ENCODE measurements around the gene CDC20B. TPM values are rescaled to one million over a fixed set of nuclear protein-coding genes. Genes with fewer than 3 reads are reported as not detected.

The CDC20B gene
- total and polyA plus RNA-seq, 2 experiments from 2014 or later, result not detected

DNA sequence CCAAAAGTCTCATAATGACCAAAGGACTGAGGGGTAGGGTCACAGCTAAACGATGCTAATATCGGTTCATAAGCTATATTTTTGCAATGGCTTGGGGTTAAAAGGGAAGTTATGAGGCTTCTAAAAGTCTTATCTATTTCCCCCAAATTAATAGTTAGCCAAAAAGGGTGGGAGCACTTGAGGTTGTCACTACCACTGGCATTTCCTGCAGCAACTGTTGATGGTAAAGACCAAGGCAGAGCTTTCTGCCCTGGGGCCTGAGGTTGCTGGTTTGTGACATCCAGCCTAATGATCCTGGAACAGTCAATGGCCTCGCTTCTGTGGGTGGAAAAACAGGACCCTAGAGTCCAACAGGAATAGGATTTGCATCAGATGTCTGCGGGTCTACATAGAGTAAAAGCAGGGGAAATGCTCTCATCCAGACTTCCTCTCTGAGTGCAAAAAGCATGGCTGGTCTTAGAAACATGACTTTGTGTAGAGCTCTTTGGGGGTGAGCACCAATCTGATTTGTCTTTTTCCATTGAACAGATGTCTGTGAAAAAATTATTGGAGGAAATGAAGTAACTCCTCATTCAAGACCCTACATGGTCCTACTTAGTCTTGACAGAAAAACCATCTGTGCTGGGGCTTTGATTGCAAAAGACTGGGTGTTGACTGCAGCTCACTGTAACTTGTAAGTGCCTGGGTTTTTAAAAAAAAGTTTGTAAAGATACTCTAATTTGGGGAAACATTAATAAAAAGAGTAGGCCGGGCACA lies 67.9 kb downstream of the CDC20B start (continued):
- TF ChIP-seq, protein P1, sequence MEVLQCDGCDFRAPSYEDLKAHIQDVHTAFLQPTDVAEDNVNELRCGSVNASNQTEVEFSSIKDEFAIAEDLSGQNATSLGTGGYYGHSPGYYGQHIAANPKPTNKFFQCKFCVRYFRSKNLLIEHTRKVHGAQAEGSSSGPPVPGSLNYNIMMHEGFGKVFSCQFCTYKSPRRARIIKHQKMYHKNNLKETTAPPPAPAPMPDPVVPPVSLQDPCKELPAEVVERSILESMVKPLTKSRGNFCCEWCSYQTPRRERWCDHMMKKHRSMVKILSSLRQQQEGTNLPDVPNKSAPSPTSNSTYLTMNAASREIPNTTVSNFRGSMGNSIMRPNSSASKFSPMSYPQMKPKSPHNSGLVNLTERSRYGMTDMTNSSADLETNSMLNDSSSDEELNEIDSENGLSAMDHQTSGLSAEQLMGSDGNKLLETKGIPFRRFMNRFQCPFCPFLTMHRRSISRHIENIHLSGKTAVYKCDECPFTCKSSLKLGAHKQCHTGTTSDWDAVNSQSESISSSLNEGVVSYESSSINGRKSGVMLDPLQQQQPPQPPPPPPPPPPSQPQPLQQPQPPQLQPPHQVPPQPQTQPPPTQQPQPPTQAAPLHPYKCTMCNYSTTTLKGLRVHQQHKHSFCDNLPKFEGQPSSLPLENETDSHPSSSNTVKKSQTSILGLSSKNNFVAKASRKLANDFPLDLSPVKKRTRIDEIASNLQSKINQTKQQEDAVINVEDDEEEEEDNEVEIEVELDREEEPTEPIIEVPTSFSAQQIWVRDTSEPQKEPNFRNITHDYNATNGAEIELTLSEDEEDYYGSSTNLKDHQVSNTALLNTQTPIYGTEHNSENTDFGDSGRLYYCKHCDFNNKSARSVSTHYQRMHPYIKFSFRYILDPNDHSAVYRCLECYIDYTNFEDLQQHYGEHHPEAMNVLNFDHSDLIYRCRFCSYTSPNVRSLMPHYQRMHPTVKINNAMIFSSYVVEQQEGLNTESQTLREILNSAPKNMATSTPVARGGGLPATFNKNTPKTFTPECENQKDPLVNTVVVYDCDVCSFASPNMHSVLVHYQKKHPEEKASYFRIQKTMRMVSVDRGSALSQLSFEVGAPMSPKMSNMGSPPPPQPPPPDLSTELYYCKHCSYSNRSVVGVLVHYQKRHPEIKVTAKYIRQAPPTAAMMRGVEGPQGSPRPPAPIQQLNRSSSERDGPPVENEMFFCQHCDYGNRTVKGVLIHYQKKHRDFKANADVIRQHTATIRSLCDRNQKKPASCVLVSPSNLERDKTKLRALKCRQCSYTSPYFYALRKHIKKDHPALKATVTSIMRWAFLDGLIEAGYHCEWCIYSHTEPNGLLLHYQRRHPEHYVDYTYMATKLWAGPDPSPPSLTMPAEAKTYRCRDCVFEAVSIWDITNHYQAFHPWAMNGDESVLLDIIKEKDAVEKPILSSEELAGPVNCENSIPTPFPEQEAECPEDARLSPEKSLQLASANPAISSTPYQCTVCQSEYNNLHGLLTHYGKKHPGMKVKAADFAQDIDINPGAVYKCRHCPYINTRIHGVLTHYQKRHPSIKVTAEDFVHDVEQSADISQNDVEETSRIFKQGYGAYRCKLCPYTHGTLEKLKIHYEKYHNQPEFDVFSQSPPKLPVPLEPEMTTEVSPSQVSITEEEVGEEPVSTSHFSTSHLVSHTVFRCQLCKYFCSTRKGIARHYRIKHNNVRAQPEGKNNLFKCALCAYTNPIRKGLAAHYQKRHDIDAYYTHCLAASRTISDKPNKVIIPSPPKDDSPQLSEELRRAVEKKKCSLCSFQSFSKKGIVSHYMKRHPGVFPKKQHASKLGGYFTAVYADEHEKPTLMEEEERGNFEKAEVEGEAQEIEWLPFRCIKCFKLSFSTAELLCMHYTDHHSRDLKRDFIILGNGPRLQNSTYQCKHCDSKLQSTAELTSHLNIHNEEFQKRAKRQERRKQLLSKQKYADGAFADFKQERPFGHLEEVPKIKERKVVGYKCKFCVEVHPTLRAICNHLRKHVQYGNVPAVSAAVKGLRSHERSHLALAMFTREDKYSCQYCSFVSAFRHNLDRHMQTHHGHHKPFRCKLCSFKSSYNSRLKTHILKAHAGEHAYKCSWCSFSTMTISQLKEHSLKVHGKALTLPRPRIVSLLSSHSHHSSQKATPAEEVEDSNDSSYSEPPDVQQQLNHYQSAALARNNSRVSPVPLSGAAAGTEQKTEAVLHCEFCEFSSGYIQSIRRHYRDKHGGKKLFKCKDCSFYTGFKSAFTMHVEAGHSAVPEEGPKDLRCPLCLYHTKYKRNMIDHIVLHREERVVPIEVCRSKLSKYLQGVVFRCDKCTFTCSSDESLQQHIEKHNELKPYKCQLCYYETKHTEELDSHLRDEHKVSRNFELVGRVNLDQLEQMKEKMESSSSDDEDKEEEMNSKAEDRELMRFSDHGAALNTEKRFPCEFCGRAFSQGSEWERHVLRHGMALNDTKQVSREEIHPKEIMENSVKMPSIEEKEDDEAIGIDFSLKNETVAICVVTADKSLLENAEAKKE (CRISPR knock-in tag; IDR thresholded peaks at IDR 0.05), result no peak

DNA sequence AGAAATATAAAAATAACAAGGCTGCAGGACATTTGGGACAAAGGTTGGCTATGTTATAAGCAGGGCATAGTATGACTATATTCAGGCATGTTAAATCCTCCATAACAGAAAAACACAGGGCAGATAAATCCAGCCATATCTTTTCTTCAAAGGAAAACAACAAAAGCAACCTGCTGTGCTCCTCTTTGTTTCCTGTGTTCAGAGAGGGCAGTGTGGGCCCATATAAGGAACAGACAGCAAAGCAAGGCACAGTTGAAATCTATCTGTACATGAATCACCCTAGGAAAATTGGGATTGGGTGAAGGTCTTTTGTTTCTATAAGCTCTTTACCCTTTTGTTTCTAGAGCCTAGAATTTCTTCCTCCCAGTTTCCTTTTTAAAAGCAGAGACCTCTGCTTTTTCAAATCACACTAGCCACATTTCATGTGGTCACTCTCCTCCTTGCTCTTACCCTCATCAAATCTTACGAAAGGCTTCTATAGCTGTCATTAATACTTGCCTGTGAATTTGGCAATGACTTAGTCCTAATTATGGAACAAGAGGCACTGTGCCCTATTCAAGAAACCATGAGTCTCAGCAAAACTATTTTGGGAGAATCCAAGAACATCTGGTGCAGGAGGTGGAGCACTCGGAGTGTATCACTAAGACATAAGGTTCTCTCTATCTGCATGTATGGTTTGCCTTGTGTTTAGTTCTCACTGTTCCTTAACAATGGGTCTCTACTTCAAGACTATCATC lies 68.8 kb downstream of the CDC20B start:
- H3K27ac Mint-ChIP-seq, result no peak overlapping the region
- peaks cover 4% of the 10 kb centered on the region; the same call in 1 of the 3 replicates for H3K4me1 Mint-ChIP-seq
- peaks cover 2% of the 10 kb centered on the region for H3K27me3 Mint-ChIP-seq (ENCODE audit: insufficient read depth, low read depth, poor library complexity)
- Histone ChIP-seq H3K79me2 (replicated peaks; ENCODE audit: insufficient read depth) (no peaks in the 10 kb centered on the region), H2AFZ (peak overlapping the region; percentile 56; the same call in 1 of the 2 replicates), H3F3A (replicated peaks; ENCODE audit: low read depth) (no peaks in the 10 kb centered on the region), H3K27ac (ENCODE audit: low read depth) (no peak overlapping the region), H4K20me1 (replicated peaks; ENCODE audit: insufficient read depth) (no peaks in the 10 kb centered on the region), H3K9me2 (ENCODE audit: insufficient read depth) (no peaks in the 10 kb centered on the region), H3K4me1 (ENCODE audit: insufficient read depth) (no peaks in the 10 kb centered on the region), H3K4me3 (no peak overlapping the region), H3K4me2 (no peak overlapping the region), H3K27me3 (ENCODE audit: insufficient read depth) (no peaks in the 10 kb centered on the region), H3K36me3 (ENCODE audit: insufficient read depth) (no peaks in the 10 kb centered on the region)
- H3K36me3 Mint-ChIP-seq (ENCODE audit: low read depth), result no peaks in the 10 kb centered on the region
- DNase-seq (ENCODE audit: low spot score) (peak; percentile 17), ATAC-seq (no peak)
- H3K9me3 Mint-ChIP-seq, result peaks cover 5% of the 10 kb centered on the region; the same call in 2 of the 3 replicates
- no peak overlapping the region for H3K4me3 Mint-ChIP-seq
- TF ChIP-seq EZH2 (IDR thresholded peaks at IDR 0.05; ENCODE audit: low read depth, unreplicated experiment) (no peak), STAT1 (IDR thresholded peaks at IDR 0.05; ENCODE audit: unreplicated experiment) (no peak), JUNB (IDR thresholded peaks at IDR 0.05; ENCODE audit: unreplicated experiment) (no peak), POLR2AphosphoS5 (IDR thresholded peaks at IDR 0.05; ENCODE audit: low read depth) (no peak), ZNF114 (CRISPR knock-in tag; IDR thresholded peaks at IDR 0.05) (no peak), CREB1 (CRISPR knock-in tag; IDR thresholded peaks at IDR 0.05; ENCODE audit: low read depth) (no peak), EZH2phosphoT487 (IDR thresholded peaks at IDR 0.05; ENCODE audit: unreplicated experiment) (no peak), ZNF331 (CRISPR knock-in tag; IDR thresholded peaks at IDR 0.05; ENCODE audit: low read depth) (no peak)
- TF ChIP-seq, protein P2, sequence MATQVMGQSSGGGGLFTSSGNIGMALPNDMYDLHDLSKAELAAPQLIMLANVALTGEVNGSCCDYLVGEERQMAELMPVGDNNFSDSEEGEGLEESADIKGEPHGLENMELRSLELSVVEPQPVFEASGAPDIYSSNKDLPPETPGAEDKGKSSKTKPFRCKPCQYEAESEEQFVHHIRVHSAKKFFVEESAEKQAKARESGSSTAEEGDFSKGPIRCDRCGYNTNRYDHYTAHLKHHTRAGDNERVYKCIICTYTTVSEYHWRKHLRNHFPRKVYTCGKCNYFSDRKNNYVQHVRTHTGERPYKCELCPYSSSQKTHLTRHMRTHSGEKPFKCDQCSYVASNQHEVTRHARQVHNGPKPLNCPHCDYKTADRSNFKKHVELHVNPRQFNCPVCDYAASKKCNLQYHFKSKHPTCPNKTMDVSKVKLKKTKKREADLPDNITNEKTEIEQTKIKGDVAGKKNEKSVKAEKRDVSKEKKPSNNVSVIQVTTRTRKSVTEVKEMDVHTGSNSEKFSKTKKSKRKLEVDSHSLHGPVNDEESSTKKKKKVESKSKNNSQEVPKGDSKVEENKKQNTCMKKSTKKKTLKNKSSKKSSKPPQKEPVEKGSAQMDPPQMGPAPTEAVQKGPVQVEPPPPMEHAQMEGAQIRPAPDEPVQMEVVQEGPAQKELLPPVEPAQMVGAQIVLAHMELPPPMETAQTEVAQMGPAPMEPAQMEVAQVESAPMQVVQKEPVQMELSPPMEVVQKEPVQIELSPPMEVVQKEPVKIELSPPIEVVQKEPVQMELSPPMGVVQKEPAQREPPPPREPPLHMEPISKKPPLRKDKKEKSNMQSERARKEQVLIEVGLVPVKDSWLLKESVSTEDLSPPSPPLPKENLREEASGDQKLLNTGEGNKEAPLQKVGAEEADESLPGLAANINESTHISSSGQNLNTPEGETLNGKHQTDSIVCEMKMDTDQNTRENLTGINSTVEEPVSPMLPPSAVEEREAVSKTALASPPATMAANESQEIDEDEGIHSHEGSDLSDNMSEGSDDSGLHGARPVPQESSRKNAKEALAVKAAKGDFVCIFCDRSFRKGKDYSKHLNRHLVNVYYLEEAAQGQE (IDR thresholded peaks at IDR 0.05; ENCODE audit: unreplicated experiment), result no peak
- TF ChIP-seq, protein P3, sequence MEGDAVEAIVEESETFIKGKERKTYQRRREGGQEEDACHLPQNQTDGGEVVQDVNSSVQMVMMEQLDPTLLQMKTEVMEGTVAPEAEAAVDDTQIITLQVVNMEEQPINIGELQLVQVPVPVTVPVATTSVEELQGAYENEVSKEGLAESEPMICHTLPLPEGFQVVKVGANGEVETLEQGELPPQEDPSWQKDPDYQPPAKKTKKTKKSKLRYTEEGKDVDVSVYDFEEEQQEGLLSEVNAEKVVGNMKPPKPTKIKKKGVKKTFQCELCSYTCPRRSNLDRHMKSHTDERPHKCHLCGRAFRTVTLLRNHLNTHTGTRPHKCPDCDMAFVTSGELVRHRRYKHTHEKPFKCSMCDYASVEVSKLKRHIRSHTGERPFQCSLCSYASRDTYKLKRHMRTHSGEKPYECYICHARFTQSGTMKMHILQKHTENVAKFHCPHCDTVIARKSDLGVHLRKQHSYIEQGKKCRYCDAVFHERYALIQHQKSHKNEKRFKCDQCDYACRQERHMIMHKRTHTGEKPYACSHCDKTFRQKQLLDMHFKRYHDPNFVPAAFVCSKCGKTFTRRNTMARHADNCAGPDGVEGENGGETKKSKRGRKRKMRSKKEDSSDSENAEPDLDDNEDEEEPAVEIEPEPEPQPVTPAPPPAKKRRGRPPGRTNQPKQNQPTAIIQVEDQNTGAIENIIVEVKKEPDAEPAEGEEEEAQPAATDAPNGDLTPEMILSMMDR (conservative IDR thresholded peaks at IDR 0.05; ENCODE audit: low read depth in 2 of 2), result no peak
